Ishikawa (cell line): ENCODE measurements around the gene S100A12.

Experiments
- CEBPB ChIP-seq: IDR thresholded peaks from 2 replicates; pipeline ENCODE4 v1.6.1; 2012
- CREB1 ChIP-seq: IDR thresholded peaks from 2 replicates; pipeline ENCODE4 v1.6.1; 2012; ENCODE audit warnings: low read depth
- EGR1 ChIP-seq: IDR thresholded peaks from 2 replicates; pipeline ENCODE4 v1.6.1; 2012
- EP300 ChIP-seq: IDR thresholded peaks from 2 replicates; pipeline ENCODE4 v1.6.1; 2012; ENCODE audit warnings: borderline replicate concordance
- FOXM1 ChIP-seq: IDR thresholded peaks from 2 replicates; pipeline ENCODE4 v1.6.1; 2012; ENCODE audit warnings: low read depth, borderline replicate concordance
- MAX ChIP-seq: IDR thresholded peaks from 2 replicates; pipeline ENCODE4 v1.6.1; 2012
- NFIC ChIP-seq: IDR thresholded peaks from 2 replicates; pipeline ENCODE4 v1.6.1; 2012
- RAD21 ChIP-seq: IDR thresholded peaks from 2 replicates; pipeline ENCODE4 v1.6.1; 2012; ENCODE audit warnings: low read depth
- REST ChIP-seq: IDR thresholded peaks from 2 replicates; pipeline ENCODE4 v1.6.1; 2012; ENCODE audit warnings: low read depth, mild to moderate bottlenecking
- TAF1 ChIP-seq: IDR thresholded peaks from 2 replicates; pipeline ENCODE4 v1.6.1; 2012; ENCODE audit warnings: low read depth, mild to moderate bottlenecking
- TCF12 ChIP-seq: IDR thresholded peaks from 2 replicates; pipeline ENCODE4 v1.6.1; 2012; ENCODE audit warnings: low read depth
- TEAD4 ChIP-seq: IDR thresholded peaks from 2 replicates; pipeline ENCODE4 v1.6.1; 2012
- USF1 ChIP-seq: IDR thresholded peaks from 2 replicates; pipeline ENCODE4 v1.6.1; 2012
- YY1 ChIP-seq: IDR thresholded peaks from 2 replicates; pipeline ENCODE4 v1.6.1; 2012; ENCODE audit warnings: low read depth
- ZBTB7A ChIP-seq: IDR thresholded peaks from 2 replicates; pipeline ENCODE4 v1.6.1; 2012; ENCODE audit warnings: low read depth

The S100A12 gene

GRCh38 chr1:153357853-153358690 lies 17.3 kb downstream of the S100A12 start, which contains the start of gene S100A9:
TSS of gene S100A9 (plus strand) at chr1:153357854. CDS start at chr1:153358284, 430 bp downstream.
- TF ChIP-seq TEAD4 = no peak
- no peak for TF ChIP-seq NFIC
- no peak for TF ChIP-seq EGR1
- TF ChIP-seq USF1 = no peak
- TF ChIP-seq TCF12 = no peak
- no peak for TF ChIP-seq YY1
- TF ChIP-seq FOXM1 = no peak
- TF ChIP-seq ZBTB7A = no peak
- no peak for TF ChIP-seq REST

- TF ChIP-seq EP300 (no peak), CREB1 (no peak), USF1 (no peak), YY1 (no peak), TAF1 (no peak), NFIC (no peak), ZBTB7A (no peak), TCF12 (no peak), REST (no peak), CEBPB (no peak), EGR1 (no peak), RAD21 (no peak), TEAD4 (no peak), MAX (no peak), FOXM1 (no peak)
These were observed 18.2 kb downstream of the S100A12 start for GRCh38 chr1:153357076-153357852.

GRCh38 chr1:153356392-153357075 lies 18.9 kb downstream of the S100A12 start:
- TF ChIP-seq CREB1 (no peak), MAX (no peak), TAF1 (no peak), ZBTB7A (no peak), NFIC (no peak), CEBPB (no peak), TCF12 (no peak)

GRCh38 chr1:153355445-153356071 lies 19.9 kb downstream of the S100A12 start:
- TF ChIP-seq REST = no peak
- TF ChIP-seq CEBPB = no peak
- TF ChIP-seq CREB1 = no peak
- peak; percentile 77 for TF ChIP-seq RAD21
